Fibroblast of lung (primary cell): Measurements from ENCODE around the gene KRTAP4-9.
"Not testable (repeated sequence)": the region's sequence is repeated elsewhere in the genome, so short reads cannot be mapped to it uniquely, and the experiment has no call there.

ENCODE experiments used
- CTCF ChIP-seq, 2 donors: IDR thresholded peaks in 1 of 2; conservative IDR thresholded peaks in 1 of 2; 1 replicate in 1 of 2; 2 replicates in 1 of 2; pipeline ENCODE4 v1.5.1; 2011 to 2012; ENCODE audit warnings: low read length in 2 of 2, control low read depth in 1 of 2, inconsistent platforms in 1 of 2, low read depth in 1 of 2, mild to moderate bottlenecking in 1 of 2
- EZH2 ChIP-seq: IDR thresholded peaks from 2 replicates; pipeline ENCODE4 v1.5.1; 2012; ENCODE audit warnings: low read length, control low read depth, mild to moderate bottlenecking; ENCODE audit errors: missing control alignments

- not testable (repeated sequence) for TF ChIP-seq CTCF (conservative IDR thresholded peaks at IDR 0.05 in 1 of 2, IDR thresholded peaks at IDR 0.05 in 1 of 2; ENCODE audit: low read depth in 1 of 2, low read length in 2 of 2); EZH2
These were observed at the start of gene KRTAP4-9 for GRCh38 chr17:41105347-41105746.
